GM21576 (cell line): Measurements from ENCODE around the gene ZBTB20.

ENCODE experiments used
- ATAC-seq: cut with Tn5 transposase; IDR thresholded peaks from one replicate; pipeline ENCODE4 v1.9.1; 2021; ENCODE audit warnings: mild to moderate bottlenecking, moderate library complexity; ENCODE audit not compliant: unreplicated experiment

The ZBTB20 gene

DNA sequence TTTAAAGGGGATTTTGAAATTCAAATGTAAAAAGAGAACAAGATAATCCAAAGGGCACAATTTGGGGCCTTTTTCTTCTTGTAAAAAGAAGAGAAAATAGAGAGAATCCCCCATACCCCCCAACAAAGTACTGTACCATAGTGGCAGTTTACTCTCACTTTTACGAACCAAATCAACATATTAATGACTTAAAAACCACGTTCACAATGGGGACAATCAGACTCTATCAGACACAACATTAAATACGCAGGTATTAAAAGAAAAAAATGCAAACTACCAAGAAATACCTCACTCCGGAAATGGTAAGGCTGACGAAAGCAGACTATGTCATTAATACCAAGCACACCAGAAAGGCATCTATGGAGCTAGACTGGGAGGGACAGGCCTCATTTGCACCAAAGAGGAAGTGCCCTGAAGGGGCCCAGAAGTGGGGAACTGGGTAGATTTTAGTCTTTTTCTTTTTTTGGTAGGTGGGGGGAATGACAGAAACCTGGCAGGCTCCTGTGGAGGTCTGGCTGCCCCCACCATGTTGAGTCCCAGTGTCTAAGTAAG lies 719.0 kb downstream of the ZBTB20 start:
- ATAC-seq: peak; percentile 93

DNA sequence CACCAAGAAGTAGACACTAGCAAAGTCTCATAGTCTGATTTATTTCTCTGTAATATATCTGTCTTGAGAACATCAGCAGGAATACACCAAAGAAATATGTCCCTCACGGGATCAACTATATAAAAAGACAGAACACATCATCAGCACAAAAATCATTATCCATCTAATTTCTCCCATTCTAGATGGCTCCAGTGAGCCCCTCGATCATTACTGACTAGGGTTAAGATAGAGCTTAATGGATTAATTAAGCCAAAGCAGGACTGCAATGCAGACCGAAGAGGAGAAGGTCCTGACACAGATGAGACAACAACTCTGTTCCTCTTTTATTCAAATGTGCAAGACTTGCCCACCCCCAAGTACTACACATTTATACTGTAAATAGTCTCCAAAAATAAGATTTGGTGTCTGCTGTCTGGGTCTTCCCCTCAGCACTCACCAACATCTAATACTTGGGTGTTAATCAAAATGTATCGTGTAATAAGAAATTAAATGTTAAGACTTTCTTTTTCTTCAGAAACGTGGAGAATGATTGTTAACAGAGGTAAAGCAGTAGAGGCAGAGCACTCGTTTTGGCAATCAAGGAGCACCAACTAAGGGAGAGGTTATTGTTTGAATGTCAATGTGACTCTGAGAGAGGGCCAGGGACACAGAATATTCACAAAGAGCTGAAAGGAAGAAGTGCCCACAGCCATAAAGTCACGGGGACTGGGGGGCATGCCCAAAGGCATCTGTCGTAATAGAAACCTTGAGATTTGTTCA lies 719.6 kb downstream of the ZBTB20 start:
- ATAC-seq: no peak

DNA sequence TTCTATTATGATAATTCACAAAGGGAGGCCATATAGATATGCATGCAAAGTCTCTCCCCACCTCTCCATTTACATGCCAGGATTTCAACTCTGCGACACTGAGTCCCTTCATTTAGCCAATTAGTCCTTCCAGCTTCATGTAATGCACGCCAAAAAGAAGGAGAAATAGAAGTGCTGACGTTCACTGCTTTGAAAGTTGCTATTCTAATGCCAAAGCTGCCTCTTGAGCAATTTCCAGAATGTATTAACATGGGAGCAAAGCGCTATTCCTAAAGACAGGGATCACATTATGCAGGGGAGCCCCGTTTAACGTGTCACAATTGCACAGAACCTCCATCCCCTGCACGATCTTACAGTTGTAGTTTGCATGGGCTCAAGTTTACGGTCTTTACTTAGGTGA lies 722.8 kb downstream of the ZBTB20 start:
- no peak for ATAC-seq

DNA sequence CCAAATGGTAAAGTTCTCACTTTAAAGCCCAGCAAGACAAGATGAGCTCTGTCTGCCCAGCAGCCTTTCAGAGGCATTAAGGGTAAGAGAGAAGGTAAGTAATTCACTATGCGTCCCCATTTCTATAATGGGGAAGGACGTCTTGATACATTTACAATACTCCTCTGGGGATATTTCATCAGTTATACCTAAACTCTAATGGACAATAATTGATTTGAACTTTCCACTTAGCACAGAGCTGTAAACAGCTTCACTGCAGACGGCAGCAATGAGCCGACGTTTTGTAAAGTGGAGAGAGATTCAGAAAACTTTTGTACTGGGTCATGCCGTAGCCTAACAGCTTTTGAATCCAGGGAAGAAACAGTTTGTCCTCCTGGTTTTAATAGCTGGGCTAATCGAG lies 725.9 kb downstream of the ZBTB20 start:
- no peak for ATAC-seq

GRCh38 chr3:114420072-114420471 lies 727.0 kb downstream of the ZBTB20 start:
- no peak for ATAC-seq

GRCh38 chr3:114418724-114419543 lies 728.2 kb downstream of the ZBTB20 start:
- ATAC-seq: peak; percentile 74

DNA sequence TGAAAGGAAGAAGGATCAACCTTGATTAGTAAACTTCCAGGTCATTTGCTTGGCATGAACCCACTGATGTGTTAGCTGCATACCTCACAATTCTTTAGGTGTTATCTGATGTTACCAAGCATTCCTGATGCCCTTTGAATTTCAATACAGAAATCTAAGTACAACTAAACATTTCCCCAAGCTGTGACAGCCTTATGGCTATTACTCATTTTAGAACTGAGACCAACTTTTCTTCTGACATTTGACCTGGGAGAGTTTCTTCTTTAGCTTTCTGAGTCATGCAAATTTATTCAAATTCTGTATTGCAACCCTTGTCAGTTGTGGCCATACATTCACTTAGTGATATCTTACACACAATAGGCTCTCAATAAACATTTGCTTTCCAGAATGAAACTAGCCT lies 729.0 kb downstream of the ZBTB20 start:
- peak; percentile 72 for ATAC-seq

DNA sequence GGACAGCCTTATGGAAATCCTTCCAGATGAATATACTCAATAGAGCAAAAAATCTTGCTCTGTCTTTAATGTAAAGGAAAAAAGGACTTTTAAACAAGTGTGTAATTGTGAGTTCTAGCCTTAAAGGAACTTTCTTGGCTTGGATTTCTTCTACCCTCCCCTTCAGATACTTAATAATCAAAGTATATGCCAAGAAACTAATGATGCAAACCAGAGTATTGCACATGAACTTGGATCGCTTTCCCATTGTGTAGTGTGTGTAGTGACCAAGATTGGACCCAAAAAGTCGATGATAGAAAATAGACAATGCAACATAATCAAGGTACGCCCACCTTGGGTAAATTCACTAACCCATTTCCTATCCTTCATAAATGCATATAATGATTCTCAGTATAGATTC lies 729.4 kb downstream of the ZBTB20 start:
- peak; percentile 6 for ATAC-seq

DNA sequence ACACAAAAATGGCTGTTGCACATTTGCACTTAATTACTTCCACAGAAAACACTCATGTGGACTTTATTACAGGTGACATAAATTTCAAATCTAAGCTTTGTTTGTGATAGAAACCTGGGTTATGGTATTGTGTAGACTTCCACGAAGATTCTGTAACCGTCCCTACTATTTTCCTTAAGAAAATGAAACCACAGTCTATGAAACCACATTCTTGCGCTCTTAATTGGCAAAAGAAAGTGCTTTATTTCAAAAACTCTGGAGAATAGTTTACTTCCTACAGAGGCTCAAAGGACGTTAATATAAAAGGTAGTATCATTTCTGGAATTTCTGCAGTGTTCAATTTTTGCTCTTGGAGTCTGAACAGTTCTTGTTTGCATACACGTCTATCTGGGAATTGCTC lies 729.8 kb downstream of the ZBTB20 start:
- no peak for ATAC-seq

DNA sequence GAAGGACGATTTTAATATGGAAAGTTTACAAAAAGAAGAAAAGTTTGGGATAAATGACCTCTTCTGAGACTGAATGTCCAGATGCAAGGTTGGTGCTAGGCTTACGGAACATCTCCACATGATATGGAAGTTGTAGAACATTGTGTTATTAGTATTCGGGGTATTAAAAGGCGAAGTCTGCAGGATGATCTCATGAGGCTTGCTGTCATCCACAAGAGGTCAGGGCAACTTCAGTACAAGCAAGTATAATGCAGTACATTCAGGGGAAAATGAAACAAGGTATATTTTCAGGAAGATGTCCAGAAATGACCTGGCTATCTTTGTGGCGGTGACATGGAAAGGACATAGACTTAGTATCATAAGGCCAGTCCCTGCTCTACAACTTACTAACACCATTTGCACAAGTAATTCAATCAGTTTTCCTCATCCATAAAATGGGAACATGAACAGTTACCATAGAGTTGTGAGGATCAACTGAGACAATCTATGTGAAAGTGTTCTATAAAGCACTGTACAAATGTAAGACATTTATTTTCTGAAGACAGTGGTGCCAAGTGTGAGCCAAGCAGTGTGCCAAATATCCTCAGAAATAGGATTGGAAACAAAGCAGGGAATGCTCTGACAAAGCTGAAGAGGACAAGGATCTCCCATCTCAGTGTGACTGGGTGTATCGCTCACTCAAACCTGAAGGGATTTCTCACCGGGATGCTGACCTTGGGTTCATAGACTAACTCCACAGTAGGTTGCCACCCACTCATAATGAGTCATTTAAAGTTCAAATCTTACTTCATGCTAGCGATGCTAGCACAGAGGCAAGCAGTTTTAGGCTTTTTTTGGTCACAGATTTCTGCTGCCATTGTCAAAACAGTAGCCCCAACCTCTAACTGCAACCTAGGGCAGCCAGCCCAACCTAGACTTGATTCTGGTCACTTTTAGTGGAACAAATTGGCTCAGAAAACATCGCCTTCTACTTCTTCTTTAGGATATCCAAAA lies 735.0 kb downstream of the ZBTB20 start:
- peak; percentile 60 for ATAC-seq

DNA sequence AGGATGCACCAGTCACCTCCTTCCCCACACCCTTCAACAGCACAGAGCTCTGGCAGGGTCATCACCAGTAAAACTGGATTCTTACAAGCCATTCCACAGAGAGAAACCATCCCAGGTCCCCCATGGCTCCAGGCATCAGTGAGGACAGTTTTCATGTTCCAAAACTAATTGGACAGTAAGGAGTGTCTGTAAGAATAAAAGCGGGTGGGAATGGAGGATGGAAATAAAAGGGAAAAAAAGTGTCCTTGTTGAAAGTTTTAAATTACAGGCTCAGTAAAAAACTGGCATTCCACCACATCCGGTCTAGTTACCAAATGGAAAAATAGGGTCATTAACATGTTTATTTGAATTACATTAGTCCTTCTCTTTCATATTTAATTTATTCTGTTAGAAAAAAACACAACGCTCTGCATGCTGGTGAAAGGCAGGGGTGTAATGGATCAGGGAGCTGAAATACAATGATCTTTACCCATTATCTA lies 735.9 kb downstream of the ZBTB20 start:
- no peak for ATAC-seq

DNA sequence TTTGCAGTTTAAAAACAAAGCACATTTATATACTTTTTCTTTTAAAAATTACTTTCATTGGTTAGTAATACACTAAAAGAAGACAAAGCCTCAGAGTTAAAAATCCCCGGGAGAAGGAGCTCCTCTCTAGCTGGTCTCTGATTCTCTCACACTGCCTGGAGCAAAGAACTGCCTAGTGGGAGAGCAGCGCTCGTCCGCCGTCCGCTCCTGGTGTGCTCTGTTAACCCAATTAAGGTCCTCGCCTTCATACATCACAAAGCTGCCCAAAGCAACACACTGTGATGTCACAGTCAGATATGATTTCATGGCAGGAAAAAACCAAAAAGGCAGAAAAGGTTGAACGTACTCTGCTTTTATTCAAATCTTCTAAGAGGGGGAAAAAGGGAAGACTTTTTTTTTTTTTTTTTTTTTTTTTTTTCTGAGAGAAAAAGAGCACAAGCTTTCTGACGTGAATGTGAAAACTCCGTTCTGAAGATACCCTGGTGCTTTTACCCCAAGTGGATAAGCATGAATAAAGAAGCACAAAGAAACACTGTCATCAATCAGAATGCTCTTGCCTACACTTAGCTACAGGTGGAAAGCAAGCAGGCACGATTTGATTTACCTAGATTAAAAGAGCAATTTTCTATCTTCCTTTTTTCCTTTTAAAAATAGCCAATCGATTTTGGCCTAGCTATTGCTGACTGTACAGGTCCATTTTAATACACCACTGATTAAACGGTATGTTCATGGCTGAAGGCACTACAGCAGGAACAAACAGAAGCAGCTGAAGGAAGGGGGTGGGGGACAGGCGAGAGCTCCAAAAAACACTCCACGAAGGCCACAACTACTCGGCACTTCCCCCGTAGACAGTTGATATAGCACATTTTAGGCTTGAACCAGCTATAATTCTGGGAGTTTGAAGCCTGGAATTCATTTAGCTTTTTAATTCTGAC lies 738.1 kb downstream of the ZBTB20 start:
- no peak for ATAC-seq

GRCh38 chr3:114406922-114407321 lies 740.2 kb downstream of the ZBTB20 start:
- no peak for ATAC-seq

- ATAC-seq: no peak
Measured at GRCh38 chr3:114406286-114406685, 740.8 kb downstream of the ZBTB20 start.

DNA sequence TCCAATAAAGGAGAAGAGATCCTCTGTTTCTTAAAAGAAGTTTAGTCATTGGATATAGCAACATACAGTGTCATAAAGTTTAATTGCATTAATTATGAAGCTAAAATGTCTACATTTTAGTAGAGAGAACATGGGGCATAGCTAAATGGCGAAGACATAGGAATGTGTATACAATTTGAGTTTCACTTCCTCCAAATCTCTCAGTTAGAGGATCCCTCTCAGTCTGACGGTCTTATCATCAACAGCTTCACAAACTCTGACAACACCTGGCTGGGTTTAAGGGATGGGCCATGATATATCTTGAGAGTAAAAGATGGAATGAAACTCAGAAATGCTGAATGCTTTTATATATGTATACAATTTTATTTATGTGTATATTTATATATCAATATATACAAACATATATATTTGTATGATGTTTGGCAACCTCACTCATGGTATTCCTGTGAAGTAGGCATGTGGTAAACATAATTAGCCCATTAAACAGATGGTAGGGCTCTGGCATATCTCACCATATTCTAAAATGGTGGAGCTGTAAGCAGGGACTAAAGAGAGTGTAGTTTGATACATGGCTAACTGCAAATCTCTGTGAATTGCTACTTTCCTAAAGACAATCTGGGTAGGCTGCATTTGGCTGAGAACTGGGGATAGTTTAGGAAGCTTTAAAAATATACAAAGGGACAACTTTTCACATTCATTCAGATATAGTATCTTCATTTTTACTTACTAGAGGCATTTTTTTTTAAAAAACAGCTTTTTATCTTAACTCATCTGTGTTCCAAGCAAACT lies 741.7 kb downstream of the ZBTB20 start:
- peak; percentile 73 for ATAC-seq

GRCh38 chr3:114404590-114404989 lies 742.5 kb downstream of the ZBTB20 start:
- ATAC-seq: no peak

DNA sequence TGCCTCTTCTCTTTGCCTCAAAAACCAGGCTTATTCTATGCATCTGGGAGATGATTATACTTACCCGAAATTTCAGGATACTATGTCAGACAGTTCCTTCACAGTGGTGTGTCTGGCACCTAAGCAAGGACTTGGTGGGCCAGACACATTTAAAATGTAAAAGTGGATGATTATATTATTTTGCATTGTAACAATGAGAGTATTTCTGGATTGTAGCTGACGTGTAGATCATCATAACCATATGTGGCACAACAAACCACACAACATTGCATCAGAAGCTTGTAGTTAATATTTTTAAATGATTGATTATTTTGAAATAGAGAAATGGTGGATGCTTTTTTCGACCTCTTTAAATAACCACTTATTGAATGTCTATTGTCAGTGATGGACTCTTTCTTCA lies 744.2 kb downstream of the ZBTB20 start:
- ATAC-seq: no peak

- no peak for ATAC-seq
Measured at GRCh38 chr3:114401346-114401745, 745.7 kb downstream of the ZBTB20 start.

- ATAC-seq: no peak
Measured at GRCh38 chr3:114400371-114400770, 746.7 kb downstream of the ZBTB20 start.
